Placental pericyte (primary cell): ENCODE results near the gene ABCC3. TPM values are rescaled to one million over a fixed set of nuclear protein-coding genes. Genes with fewer than 3 reads are reported as not detected.

Experiments used
- small RNA-seq: library from RNA; depleted of rRNA; stranded (forward); fragments of <200 nt; gene quantifications from one replicate; pipeline ENCODE3, GENCODE V24; 2012; ENCODE audit warnings: low replicate concordance
- total RNA-seq: library from RNA; depleted of rRNA; stranded (reverse); fragments of >200 nt; gene quantifications from 2 replicates; pipeline ENCODE4 v1.2.3, GENCODE V29; 2012

ABCC3 gene, protein sequence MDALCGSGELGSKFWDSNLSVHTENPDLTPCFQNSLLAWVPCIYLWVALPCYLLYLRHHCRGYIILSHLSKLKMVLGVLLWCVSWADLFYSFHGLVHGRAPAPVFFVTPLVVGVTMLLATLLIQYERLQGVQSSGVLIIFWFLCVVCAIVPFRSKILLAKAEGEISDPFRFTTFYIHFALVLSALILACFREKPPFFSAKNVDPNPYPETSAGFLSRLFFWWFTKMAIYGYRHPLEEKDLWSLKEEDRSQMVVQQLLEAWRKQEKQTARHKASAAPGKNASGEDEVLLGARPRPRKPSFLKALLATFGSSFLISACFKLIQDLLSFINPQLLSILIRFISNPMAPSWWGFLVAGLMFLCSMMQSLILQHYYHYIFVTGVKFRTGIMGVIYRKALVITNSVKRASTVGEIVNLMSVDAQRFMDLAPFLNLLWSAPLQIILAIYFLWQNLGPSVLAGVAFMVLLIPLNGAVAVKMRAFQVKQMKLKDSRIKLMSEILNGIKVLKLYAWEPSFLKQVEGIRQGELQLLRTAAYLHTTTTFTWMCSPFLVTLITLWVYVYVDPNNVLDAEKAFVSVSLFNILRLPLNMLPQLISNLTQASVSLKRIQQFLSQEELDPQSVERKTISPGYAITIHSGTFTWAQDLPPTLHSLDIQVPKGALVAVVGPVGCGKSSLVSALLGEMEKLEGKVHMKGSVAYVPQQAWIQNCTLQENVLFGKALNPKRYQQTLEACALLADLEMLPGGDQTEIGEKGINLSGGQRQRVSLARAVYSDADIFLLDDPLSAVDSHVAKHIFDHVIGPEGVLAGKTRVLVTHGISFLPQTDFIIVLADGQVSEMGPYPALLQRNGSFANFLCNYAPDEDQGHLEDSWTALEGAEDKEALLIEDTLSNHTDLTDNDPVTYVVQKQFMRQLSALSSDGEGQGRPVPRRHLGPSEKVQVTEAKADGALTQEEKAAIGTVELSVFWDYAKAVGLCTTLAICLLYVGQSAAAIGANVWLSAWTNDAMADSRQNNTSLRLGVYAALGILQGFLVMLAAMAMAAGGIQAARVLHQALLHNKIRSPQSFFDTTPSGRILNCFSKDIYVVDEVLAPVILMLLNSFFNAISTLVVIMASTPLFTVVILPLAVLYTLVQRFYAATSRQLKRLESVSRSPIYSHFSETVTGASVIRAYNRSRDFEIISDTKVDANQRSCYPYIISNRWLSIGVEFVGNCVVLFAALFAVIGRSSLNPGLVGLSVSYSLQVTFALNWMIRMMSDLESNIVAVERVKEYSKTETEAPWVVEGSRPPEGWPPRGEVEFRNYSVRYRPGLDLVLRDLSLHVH (N-terminal part only)
- total RNA-seq: 31.1 and 85.8 TPM in 2 replicates

GRCh38 chr17:50634224-50634914 is at the start of gene ABCC3:
Gene ABCC3, plus strand, starts transcription at chr17:50634881. Its CDS starts 56 bp downstream, at chr17:50634937.

DNA sequence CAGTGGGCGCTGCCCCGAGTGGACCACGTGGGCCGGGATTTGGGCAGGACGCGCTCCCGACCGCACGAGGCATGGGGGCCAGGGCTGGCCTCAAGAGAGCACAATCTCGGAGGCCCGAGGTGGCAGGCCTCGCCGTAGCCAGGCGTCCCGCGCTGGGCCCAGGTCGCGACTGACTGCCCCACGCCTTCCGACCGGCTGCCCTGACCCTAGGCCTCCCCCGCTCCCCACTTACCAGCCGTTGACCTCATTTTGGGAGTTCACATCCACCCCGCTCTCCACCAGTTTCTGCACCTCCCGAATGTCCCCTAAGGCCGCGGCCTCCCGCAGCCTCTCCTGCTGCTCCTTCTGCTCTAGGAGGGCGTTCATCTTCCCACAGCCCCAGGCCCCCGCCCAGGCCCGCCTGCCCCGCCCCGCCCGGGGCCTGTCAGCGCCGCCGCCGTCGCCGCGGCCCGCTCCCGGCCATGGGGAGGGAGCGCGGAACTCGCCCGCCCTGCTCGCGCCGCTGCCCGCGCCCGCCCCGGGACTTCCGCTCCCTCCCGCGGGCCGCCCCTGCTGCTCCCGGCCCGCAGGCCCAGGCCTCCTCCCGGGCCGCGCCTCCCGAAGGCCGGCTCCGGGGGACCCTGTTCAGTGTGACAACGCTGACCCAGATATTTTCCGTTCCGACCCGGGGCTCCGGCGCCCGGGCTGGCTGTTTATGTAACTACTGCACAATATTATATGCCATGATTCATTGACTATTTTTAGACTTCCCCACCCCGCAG is 72.8 kb downstream of the ABCC3 start, which contains the start of gene ANKRD40:
Gene ANKRD40, minus strand, starts transcription at position 626 of the 761 bp plus-strand sequence. Its CDS starts 260 bp downstream, at position 366.

GRCh38 chr17:50719144-50719923 is 84.7 kb downstream of the ABCC3 start, which contains the start of gene LUC7L3:
Gene LUC7L3, plus strand, starts transcription at chr17:50719603. Its CDS starts 130 bp downstream, at chr17:50719733.

Small RNA genes lying within 50 kb of the gene (small RNA-seq; reads per million reads assigned to genes)
- not detected for gene RF00019

Other genes starting within 250 kb of the ABCC3 start
- 304 and 332 TPM in 2 replicates for gene LRRC59, start 237.4 kb upstream of the ABCC3 start, total RNA-seq
- 11.0 and 40.3 TPM in 2 replicates for gene ACSF2, start 208.7 kb upstream of the ABCC3 start, total RNA-seq
- not detected in 2 replicates for gene CHAD, start 166.0 kb upstream of the ABCC3 start, total RNA-seq
- gene RSAD1, start 156.0 kb upstream of the ABCC3 start, total RNA-seq: 19.0 and 29.2 TPM in 2 replicates
- 0.14 and 0.44 TPM in 2 replicates for gene MYCBPAP, start 126.4 kb upstream of the ABCC3 start, total RNA-seq
- not detected in 2 replicates for gene EPN3, start 102.1 kb upstream of the ABCC3 start, total RNA-seq
- gene SPATA20, start 87.7 kb upstream of the ABCC3 start, total RNA-seq: 87.2 and 99.6 TPM in 2 replicates
- under 0.01 and 0.14 TPM in 2 replicates for gene CACNA1G, start 74.2 kb upstream of the ABCC3 start, total RNA-seq
- gene ANKRD40, start 73.0 kb downstream of the ABCC3 start, total RNA-seq: 35.2 and 63.3 TPM in 2 replicates
- 14.2 and 16.6 TPM in 2 replicates for gene LUC7L3, start 84.7 kb downstream of the ABCC3 start, total RNA-seq
- gene ANKRD40CL, start 132.6 kb downstream of the ABCC3 start, total RNA-seq: not detected in 2 replicates
- gene WFIKKN2, start 200.7 kb downstream of the ABCC3 start, total RNA-seq: not detected in 2 replicates
- gene TOB1, start 231.5 kb downstream of the ABCC3 start, total RNA-seq: 11.0 and 20.8 TPM in 2 replicates